Endometrial microvascular endothelial cells (primary cell): Measurements from ENCODE around the gene CFAP251. TPM values are rescaled to one million over a fixed set of nuclear protein-coding genes. Genes with fewer than 3 reads are reported as not detected.
"Not testable (repeated sequence)": the region's sequence is repeated elsewhere in the genome, so short reads cannot be mapped to it uniquely, and the experiment has no call there.

Experiments used
- in situ Hi-C: cut with HindIII; loops from 2 replicates; pipeline ENCODE4 v1.10.0; 2017; ENCODE audit warnings: low sequenced_read_pairs, low pct_unique_long_range_greater_than_20kb; ENCODE audit errors: inconsistent ontology term
- total RNA-seq: library from RNA; depleted of rRNA; stranded (reverse); fragments of >200 nt; gene quantifications from one replicate; pipeline ENCODE4 v1.2.3, GENCODE V29; 2015; ENCODE audit errors: inconsistent ontology term

The CFAP251 gene, protein sequence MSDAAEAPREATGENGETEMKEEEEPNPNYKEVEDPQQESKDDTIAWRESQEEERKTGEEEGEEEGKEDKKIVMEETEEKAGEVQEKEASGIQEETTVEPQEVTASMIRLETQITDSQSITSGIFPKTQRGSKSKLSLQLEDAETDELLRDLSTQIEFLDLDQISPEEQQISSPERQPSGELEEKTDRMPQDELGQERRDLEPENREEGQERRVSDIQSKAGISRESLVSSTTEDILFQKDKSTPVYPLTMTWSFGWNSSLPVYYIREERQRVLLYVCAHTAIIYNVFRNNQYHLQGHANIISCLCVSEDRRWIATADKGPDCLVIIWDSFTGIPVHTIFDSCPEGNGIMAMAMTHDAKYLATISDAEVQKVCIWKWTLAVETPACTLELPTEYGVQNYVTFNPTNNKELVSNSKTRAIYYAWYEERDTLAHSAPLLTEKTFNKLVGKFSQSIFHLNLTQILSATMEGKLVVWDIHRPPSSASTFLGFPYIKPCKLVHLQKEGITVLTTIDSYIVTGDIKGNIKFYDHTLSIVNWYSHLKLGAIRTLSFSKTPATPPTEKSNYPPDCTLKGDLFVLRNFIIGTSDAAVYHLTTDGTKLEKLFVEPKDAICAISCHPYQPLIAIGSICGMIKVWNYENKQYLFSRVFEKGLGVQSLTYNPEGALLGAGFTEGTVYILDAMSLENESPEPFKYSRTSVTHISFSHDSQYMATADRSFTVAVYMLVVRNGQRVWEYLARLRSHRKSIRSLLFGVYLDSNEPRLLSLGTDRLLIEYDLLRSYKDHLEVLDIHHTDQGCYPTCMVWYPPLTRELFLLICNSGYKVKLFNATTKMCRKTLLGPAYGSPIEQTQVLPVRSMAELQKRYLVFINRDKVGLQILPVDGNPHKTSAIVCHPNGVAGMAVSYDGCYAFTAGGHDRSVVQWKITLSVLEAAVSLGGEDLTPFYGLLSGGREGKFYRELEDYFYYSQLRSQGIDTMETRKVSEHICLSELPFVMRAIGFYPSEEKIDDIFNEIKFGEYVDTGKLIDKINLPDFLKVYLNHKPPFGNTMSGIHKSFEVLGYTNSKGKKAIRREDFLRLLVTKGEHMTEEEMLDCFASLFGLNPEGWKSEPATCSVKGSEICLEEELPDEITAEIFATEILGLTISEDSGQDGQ
- total RNA-seq, result 0.37 TPM

GRCh38 chr12:121917950-121918678, at the start of gene CFAP251:
CFAP251 (plus strand) TSS chr12:121918592; CDS start chr12:121921306, 2,714 bp downstream.
- in situ Hi-C loops, result no loop called here

- in situ Hi-C loops, result not testable (repeated sequence)
Observed at GRCh38 chr12:121869229-121869628, 49.2 kb upstream of the CFAP251 start.

- in situ Hi-C loops, result no loop called here
Observed at GRCh38 chr12:121871467-121871866, 46.9 kb upstream of the CFAP251 start.

GRCh38 chr12:121872546-121873215, 45.7 kb upstream of the CFAP251 start:
- in situ Hi-C loops, result no loop called here

- in situ Hi-C loops, result no loop called here
Observed at GRCh38 chr12:121873216-121873569, 45.2 kb upstream of the CFAP251 start.

DNA sequence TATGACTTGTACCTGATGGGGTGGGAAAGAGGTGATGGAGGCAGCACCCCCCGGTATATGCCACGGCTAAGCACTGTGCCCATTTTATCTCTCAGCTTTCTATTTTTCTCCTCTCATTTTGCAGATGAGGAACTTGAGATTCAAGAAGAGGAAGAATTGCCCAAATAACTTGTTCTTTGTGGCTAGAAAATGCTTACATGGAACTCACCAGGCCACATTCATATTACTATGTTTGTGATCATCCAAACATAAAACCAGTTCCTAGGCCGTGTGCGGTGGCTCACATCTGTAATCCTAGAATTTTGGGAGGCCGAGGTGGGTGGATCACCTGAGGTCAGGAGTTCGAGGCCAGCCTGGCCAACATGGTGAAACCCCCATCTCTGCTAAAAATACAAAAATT, 44.3 kb upstream of the CFAP251 start:
- in situ Hi-C loops, result no loop called here

GRCh38 chr12:121875582-121875981, 42.8 kb upstream of the CFAP251 start:
- in situ Hi-C loops, result no loop called here

DNA sequence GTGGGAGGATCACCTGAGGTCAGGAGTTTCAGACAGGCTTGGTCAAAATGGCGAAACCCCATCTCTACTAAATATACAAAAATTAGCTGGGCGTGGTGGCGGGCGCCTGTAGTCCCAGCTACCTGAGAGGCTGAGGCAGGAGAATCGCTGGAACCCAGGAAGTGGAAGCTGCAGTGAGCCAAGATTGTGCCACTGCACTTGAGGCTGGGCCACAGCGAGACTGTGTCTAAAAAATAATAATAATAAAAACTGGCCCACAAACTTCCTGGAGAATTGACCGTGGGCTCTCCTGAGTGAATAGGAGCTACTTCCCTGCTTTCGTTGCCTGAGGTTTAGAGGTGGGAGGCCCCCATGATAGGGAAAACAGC, 42.3 kb upstream of the CFAP251 start:
- in situ Hi-C loops, result not testable (repeated sequence)

- in situ Hi-C loops, result no loop called here
Observed at GRCh38 chr12:121883315-121883660, 35.1 kb upstream of the CFAP251 start.

DNA sequence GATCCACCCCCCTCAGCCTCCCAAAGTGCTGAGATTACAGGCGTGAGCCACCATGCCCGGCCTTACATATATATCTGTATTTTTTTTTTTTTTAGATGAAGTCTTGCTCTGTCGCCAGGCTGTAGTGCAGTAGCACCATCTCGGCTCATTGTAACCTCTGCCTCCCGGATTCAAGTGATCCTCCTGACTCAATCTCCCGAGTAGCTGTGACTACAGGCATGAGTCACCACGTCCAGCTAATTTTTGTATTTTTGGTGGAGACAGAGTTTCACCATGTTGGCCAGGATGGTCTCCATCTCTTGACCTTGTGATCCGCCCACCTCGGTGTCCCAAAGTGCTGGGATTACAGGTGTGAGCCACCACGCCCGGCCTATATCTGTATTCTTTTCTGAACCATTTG, 33.3 kb upstream of the CFAP251 start:
- in situ Hi-C loops, result not testable (repeated sequence)

DNA sequence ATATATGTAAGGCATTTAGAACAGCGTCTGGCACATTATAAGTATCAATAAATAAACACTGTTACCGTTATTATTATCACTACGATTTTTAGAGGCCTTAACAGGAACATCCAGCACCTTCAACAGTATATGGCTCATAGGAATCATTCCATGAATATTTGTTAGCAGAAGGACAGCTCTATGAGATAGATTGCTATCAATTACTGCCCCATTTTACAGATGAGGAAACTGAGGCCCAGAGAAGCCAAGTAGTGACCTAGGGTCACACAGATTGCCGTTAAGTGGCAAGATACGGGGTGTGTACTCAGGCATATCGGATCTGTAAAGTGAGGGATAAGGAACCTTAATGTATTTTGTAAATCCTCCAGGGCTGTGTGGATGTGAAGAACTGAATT, 30.3 kb upstream of the CFAP251 start:
- in situ Hi-C loops, result no loop called here

DNA sequence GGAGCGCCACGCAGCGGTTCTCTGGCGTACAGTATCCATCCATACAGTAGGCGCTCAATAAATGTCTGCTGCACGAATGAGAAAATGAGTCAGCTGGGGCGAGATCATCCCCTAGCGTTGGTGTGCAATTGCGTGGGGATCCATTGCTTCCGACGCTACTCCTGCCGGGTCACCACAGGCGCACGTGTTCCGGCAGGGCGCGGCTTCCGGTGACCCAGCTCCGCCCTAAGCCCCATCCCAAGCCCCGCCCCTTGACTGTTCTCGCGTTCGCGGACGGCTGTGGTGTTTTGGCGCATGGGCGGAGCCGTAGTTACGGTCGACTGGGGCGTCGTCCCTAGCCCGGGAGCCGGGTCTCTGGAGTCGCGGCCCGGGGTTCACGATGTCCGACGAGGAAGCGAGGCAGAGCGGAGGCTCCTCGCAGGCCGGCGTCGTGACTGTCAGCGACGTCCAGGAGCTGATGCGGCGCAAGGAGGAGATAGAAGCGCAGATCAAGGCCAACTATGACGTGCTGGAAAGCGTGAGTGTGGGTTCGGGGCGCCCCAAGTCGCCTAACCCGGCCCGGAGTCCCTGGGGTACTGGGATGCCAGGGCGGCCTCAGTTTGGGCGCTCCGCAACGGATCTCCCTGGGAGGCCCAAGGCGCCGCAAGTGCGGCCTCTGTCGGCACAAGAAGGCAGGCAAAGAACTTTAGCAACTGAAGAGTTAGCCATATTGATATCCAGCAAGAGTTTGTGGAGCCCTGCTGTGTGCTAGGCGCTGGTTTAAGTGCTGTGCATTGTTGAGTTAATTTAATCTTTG, 29.7 kb upstream of the CFAP251 start, which contains the start of gene PSMD9:
Gene PSMD9, plus strand, starts transcription at position 313 of the 796 bp plus-strand sequence. Its CDS starts 67 bp downstream, at position 380.
- in situ Hi-C loops, result no loop called here

- in situ Hi-C loops, result no loop called here
Observed at GRCh38 chr12:121889274-121889624, 29.1 kb upstream of the CFAP251 start.

- in situ Hi-C loops, result not testable (repeated sequence)
Observed at GRCh38 chr12:121889661-121890060, 28.7 kb upstream of the CFAP251 start.

DNA sequence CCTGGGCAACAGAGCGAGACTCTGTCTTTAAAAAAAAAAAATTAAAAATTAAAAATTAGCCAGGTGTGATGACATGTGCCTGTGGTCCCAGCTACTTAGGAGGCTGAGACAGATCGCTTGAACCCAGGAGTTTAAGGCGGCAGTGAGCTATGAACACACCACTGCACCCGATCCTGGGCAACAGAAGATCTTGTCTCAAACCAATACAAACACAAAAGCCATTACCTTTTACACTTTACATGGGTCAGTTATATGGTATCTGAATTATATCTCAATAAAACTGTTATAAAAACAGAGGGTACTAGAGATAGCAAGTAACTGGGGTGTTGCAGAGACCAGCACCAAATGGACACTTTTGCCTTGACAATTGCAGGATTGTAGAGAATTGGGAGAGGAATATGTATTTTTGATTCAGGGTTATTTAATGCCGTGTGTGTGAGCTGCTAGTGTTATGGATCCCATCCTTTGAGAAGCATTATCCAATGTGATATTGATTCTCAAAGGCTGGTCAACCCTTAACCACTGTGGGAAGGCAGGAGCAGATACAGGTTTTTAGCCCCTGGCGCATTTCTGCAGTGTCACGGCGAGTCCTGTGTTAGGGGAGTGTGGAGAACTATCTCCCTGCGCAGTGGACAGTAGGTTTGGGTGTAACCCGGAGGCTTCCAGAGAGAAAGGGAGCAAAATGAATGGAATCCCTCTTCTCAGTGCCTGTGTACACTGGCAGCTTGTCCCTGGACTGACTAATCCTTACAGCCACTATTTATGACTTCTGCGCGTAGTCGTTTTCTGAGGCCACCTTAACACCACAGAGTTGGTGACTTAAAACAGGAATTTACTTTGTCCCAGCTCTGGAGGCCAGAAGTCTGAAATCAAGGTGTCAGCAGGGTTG, 25.5 kb upstream of the CFAP251 start:
- in situ Hi-C loops, result no loop called here

DNA sequence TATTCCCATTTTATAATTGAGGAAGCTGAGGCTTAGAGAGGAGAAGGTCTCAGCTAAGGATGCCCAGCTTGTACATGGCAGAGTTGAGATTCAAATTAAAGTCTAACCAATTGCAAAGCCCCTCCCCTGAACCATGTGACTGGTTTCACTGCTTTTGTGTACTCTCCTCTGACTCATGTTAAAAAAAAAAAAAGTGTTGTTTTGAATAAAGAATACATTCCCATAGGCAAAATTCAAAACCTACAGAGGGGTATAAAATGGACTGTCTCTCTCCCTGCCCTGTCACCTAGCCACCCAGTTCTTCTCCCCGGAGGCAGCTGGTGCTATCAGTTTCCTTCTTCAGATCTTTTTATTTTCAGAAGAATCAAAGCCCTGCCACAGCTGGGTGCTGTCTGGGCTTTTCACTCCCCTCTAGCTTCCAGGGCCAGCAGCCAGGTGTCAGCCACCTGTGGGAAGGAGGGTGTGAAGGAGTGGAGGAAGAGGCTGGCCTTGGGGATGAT, 24.4 kb upstream of the CFAP251 start:
- in situ Hi-C loops, result no loop called here

- in situ Hi-C loops, result no loop called here
Observed at GRCh38 chr12:121894633-121895032, 23.8 kb upstream of the CFAP251 start.
